ENCODE measurements around the gene DLX3.

- TF ChIP-seq CEBPB (IDR thresholded peaks at IDR 0.05; ENCODE audit: low read depth, low read length) (no peak), POU5F1 (IDR thresholded peaks at IDR 0.05; ENCODE audit: low read depth, low read length) (no peak), MAX (IDR thresholded peaks at IDR 0.05) (no peak), POLR2A (IDR thresholded peaks at IDR 0.05; ENCODE audit: control extremely low read depth in 1 of 2, low read depth in 2 of 2, low read length in 2 of 2) (no peak), JUN (IDR thresholded peaks at IDR 0.05; ENCODE audit: low read depth, low read length) (no peak), ATF3 (IDR thresholded peaks at IDR 0.05; ENCODE audit: insufficient read depth, low read depth, low read length) (no peak)
- TF ChIP-seq, protein P1, sequence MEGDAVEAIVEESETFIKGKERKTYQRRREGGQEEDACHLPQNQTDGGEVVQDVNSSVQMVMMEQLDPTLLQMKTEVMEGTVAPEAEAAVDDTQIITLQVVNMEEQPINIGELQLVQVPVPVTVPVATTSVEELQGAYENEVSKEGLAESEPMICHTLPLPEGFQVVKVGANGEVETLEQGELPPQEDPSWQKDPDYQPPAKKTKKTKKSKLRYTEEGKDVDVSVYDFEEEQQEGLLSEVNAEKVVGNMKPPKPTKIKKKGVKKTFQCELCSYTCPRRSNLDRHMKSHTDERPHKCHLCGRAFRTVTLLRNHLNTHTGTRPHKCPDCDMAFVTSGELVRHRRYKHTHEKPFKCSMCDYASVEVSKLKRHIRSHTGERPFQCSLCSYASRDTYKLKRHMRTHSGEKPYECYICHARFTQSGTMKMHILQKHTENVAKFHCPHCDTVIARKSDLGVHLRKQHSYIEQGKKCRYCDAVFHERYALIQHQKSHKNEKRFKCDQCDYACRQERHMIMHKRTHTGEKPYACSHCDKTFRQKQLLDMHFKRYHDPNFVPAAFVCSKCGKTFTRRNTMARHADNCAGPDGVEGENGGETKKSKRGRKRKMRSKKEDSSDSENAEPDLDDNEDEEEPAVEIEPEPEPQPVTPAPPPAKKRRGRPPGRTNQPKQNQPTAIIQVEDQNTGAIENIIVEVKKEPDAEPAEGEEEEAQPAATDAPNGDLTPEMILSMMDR (IDR thresholded peaks at IDR 0.05; ENCODE audit: control extremely low read depth in 1 of 3, insufficient read depth in 1 of 3, low read depth in 1 of 3, low read length in 3 of 3), result no peak
These were observed 49.5 kb upstream of the DLX3 start for GRCh38 chr17:50044483-50044882.
